H1 (cell line): Measurements from ENCODE around the gene LPP. TPM values are rescaled to one million over a fixed set of nuclear protein-coding genes. Genes with fewer than 3 reads are reported as not detected.

Source experiments
- CTCF ChIA-PET: fragments of 300-600 bp; sonication (Branson Sonifier 250); formaldehyde crosslinking; loops from one replicate; lab custom pipeline; 2021; ENCODE audit not compliant: partially characterized antibody; lab: Charles Lee
- POLR2A ChIA-PET: fragments of 300-600 bp; sonication (Branson Sonifier 250); formaldehyde crosslinking; loops from one replicate; lab custom pipeline; 2021; ENCODE audit warnings: inconsistent platforms; ENCODE audit not compliant: partially characterized antibody; lab: Charles Lee
- DNase-seq, 2 experiments: peaks; one replicate each; pipeline versions ENCODE4 v3.0.0 to v3.0.0-alpha.2; 2010 to 2022; ENCODE audit warnings: low spot score in 2 of 2, low read depth in 1 of 2, mixed read lengths in 1 of 2
- FAIRE-seq: peaks from 2 replicates; lab custom pipeline; 2011; peaks lifted over from hg19 to GRCh38; lab: Jason Lieb, UNC
- H2AFZ ChIP-seq: 2 replicates; pipeline ENCODE4 v1.8.1; 2012; ENCODE audit warnings: low read length, inconsistent platforms
- H2AK5ac ChIP-seq: 2 replicates; pipeline ENCODE4 v1.6.1; 2013; ENCODE audit warnings: low read depth, low read length
- H2BK120ac ChIP-seq: replicated peaks from 2 replicates; pipeline ENCODE3; 2013; ENCODE audit warnings: low read depth, low read length, inconsistent platforms
- H2BK12ac ChIP-seq: 2 replicates; pipeline ENCODE4 v1.6.1; 2013; ENCODE audit warnings: low read depth, low read length
- H2BK15ac ChIP-seq: 2 replicates; pipeline ENCODE4 v1.6.1; 2013; ENCODE audit warnings: low read length
- H2BK20ac ChIP-seq: 2 replicates; pipeline ENCODE4 v1.6.1; 2013; ENCODE audit warnings: low read length
- H2BK5ac ChIP-seq: 2 replicates; pipeline ENCODE4 v1.6.1; 2013; ENCODE audit warnings: low read depth, low read length
- H3K14ac ChIP-seq: 2 replicates; pipeline ENCODE4 v1.6.1; 2013; ENCODE audit warnings: inconsistent platforms; ENCODE audit not compliant: insufficient read length
- H3K18ac ChIP-seq: 2 replicates; pipeline ENCODE4 v1.6.1; 2013; ENCODE audit warnings: low read length; ENCODE audit errors: extremely low read depth
- H3K23ac ChIP-seq: 2 replicates; pipeline ENCODE4 v1.6.1; 2013; ENCODE audit warnings: inconsistent platforms; ENCODE audit not compliant: insufficient read length
- H3K23me2 ChIP-seq: 2 replicates; pipeline ENCODE4 v1.6.1; 2013; ENCODE audit warnings: low read depth, low read length
- H3K27ac ChIP-seq: 2 replicates; pipeline ENCODE4 v1.6.1; 2011; ENCODE audit warnings: low read depth, low read length, inconsistent platforms
- H3K27me3 ChIP-seq, 4 experiments: replicated peaks in 1 of 4; 1 replicate in 1 of 4; 2 replicates in 3 of 4; pipeline versions ENCODE4 v1.6.1 to v1.8.1; 2011 to 2013; ENCODE audit warnings: low read length in 3 of 4, mild to moderate bottlenecking in 3 of 4, inconsistent platforms in 2 of 4, mixed read lengths in 2 of 4, moderate library complexity in 1 of 4; ENCODE audit not compliant: control insufficient read depth in 3 of 4, insufficient read depth in 3 of 4; ENCODE audit errors: extremely low read depth in 1 of 4
- H3K36me3 ChIP-seq, 4 experiments: 2 replicates each; pipeline versions ENCODE4 v1.6.1 to v1.8.1; 2011 to 2013; ENCODE audit warnings: mild to moderate bottlenecking in 4 of 4, low read length in 3 of 4, moderate library complexity in 2 of 4, control low read depth in 1 of 4, inconsistent platforms in 1 of 4; ENCODE audit not compliant: insufficient read depth in 4 of 4, control insufficient read depth in 2 of 4
- H3K4ac ChIP-seq: replicated peaks from 2 replicates; pipeline ENCODE3; 2013; ENCODE audit warnings: low read length, low read depth, mixed read lengths, inconsistent platforms; ENCODE audit not compliant: insufficient read length
- H3K4me1 ChIP-seq, 4 experiments: replicated peaks in 1 of 4; 1 replicate in 1 of 4; 2 replicates in 3 of 4; pipeline versions ENCODE4 v1.6.1 to v1.8.1; 2011 to 2013; ENCODE audit warnings: low read length in 3 of 4, inconsistent platforms in 2 of 4, mixed read lengths in 1 of 4; ENCODE audit not compliant: insufficient read depth in 4 of 4, control insufficient read depth in 3 of 4
- H3K4me2 ChIP-seq, 2 experiments: 2 replicates each; pipeline versions ENCODE4 v1.6.1 to v1.8.1; 2011 to 2013; ENCODE audit warnings: low read depth in 2 of 2, low read length in 2 of 2, control low read depth in 1 of 2, inconsistent platforms in 1 of 2, mild to moderate bottlenecking in 1 of 2; ENCODE audit not compliant: insufficient read depth in 1 of 2
- H3K4me3 ChIP-seq, 4 experiments: fragments of 200-600, 300-600 bp in 1 of 4; sonication (generic), shearing (Covaris generic), sonication (Bioruptor Twin) in 1 of 4; 2 replicates each; pipeline versions ENCODE4 v1.5.1 to v1.8.1; 2011 to 2016; ENCODE audit warnings: low read length in 4 of 4, low read depth in 3 of 4, control low read depth in 2 of 4, inconsistent platforms in 2 of 4, mild to moderate bottlenecking in 2 of 4, mixed read lengths in 1 of 4, moderate library complexity in 1 of 4; ENCODE audit not compliant: insufficient read depth in 2 of 4; ENCODE audit errors: extremely low read depth in 1 of 4
- H3K56ac ChIP-seq: replicated peaks from 2 replicates; pipeline ENCODE3; 2013; ENCODE audit warnings: low read depth, mild to moderate bottlenecking, mixed read lengths, low read length, inconsistent platforms; ENCODE audit not compliant: insufficient read length
- H3K79me1 ChIP-seq: 2 replicates; pipeline ENCODE4 v1.6.1; 2013; ENCODE audit warnings: low read depth, low read length, control low read depth
- H3K79me2 ChIP-seq, 2 experiments: 2 replicates each; pipeline versions ENCODE4 v1.6.1 to v1.8.1; 2012 to 2013; ENCODE audit warnings: low read length in 2 of 2, mild to moderate bottlenecking in 2 of 2, inconsistent platforms in 1 of 2; ENCODE audit not compliant: insufficient read depth in 2 of 2, control insufficient read depth in 1 of 2
- H3K9ac ChIP-seq, 4 experiments: replicated peaks in 1 of 4; 1 replicate in 1 of 4; 2 replicates in 3 of 4; pipeline versions ENCODE4 v1.6.1 to v1.8.1; 2011 to 2013; ENCODE audit warnings: low read depth in 3 of 4, low read length in 3 of 4, control low read depth in 2 of 4, mild to moderate bottlenecking in 2 of 4, moderate library complexity in 2 of 4, inconsistent platforms in 1 of 4; ENCODE audit errors: extremely low read depth in 1 of 4
- H3K9me3 ChIP-seq, 2 experiments: 2 replicates each; pipeline versions ENCODE4 v1.6.1 to v1.8.1; 2012 to 2013; ENCODE audit warnings: mild to moderate bottlenecking in 2 of 2, moderate library complexity in 2 of 2, control low read depth in 1 of 2, inconsistent platforms in 1 of 2, low read depth in 1 of 2, low read length in 1 of 2, mixed read lengths in 1 of 2; ENCODE audit not compliant: insufficient read depth in 2 of 2
- H4K20me1 ChIP-seq, 2 experiments: replicated peaks in 1 of 2; 2 replicates each; pipeline versions ENCODE3 to v1.8.1; 2011 to 2013; ENCODE audit warnings: inconsistent platforms in 2 of 2, low read length in 2 of 2, mild to moderate bottlenecking in 1 of 2; ENCODE audit not compliant: insufficient read depth in 2 of 2, control insufficient read depth in 1 of 2
- H4K5ac ChIP-seq: 2 replicates; pipeline ENCODE4 v1.6.1; 2013; ENCODE audit warnings: low read length, low read depth, mixed read lengths, inconsistent platforms; ENCODE audit not compliant: insufficient read length
- H4K8ac ChIP-seq: 2 replicates; pipeline ENCODE4 v1.8.0; 2013; ENCODE audit warnings: mild to moderate bottlenecking, moderate library complexity, low read length, inconsistent platforms; ENCODE audit not compliant: insufficient read depth; ENCODE audit errors: extremely low read depth
- H4K91ac ChIP-seq: replicated peaks from 2 replicates; pipeline ENCODE3; 2013; ENCODE audit warnings: low read length, mixed read lengths, inconsistent platforms; ENCODE audit not compliant: insufficient read length
- CEBPB ChIP-seq: IDR thresholded peaks from 2 replicates; pipeline ENCODE4 v1.6.1; 2012; ENCODE audit warnings: low read depth, low read length
- KDM5A ChIP-seq: fragments of 200-600 bp; IDR thresholded peaks from 2 replicates; pipeline ENCODE4 v1.7.1; 2012; ENCODE audit warnings: mild to moderate bottlenecking, low read length, inconsistent platforms, mixed read lengths
- TEAD4 ChIP-seq: IDR thresholded peaks from 2 replicates; pipeline ENCODE4 v1.6.1; 2012; ENCODE audit warnings: low read depth, low read length, inconsistent platforms, mixed read lengths
- WGBS, 2 experiments: shearing (Covaris generic) in 1 of 2; methylation state at CpG; one replicate each; pipeline versions ENCODE4 v1.1.6 to v1.1.7; 2013 to 2015; ENCODE audit warnings: low lambda C conversion rate in 2 of 2, mixed read lengths in 2 of 2, inconsistent platforms in 1 of 2, low coverage in 1 of 2, missing lambda C conversion rate in 1 of 2; ENCODE audit not compliant: insufficient replicate concordance in 2 of 2, insufficient coverage in 1 of 2, insufficient read length in 1 of 2; ENCODE audit errors: extremely low coverage in 1 of 2, missing lambda C conversion rate in 1 of 2; 5-methylcytosine and 5-hydroxymethylcytosine counted together
- polyA plus RNA-seq, 7 experiments: library from polyadenylated mRNA; depleted of rRNA in 3 of 7; stranded (reverse) in 5 of 7; unstranded in 2 of 7; fragments of >200 nt in 5 of 7; fragments of 200-250 nt in 2 of 7; gene quantifications; 1 replicate in 5 of 7; 2 replicates in 1 of 7; 4 replicates in 1 of 7; pipeline versions ENCODE4 v1.2.1 to v1.2.3, GENCODE V29; 2011 to 2013; ENCODE audit warnings: missing spikeins in 2 of 7, mixed read lengths in 2 of 7
- total RNA-seq: library from RNA; stranded (reverse); fragmentation: NEBNext Ultra II Directional; extraction: Animal tissue kit (Norgen Biotek cat#: 25700); gene quantifications from 2 replicates; pipeline ENCODE4 v1.2.1, GENCODE V29; 2021

The LPP gene
- total and polyA plus RNA-seq, 2 of the 8 experiments (the other 6 are each of a cell fraction or from before 2014, with no cell fraction given) = 10.0 to 53.3 TPM

GRCh38 chr3:188832961-188833721, 679.2 kb downstream of the LPP start:
- Histone ChIP-seq H3K23me2 (no peaks in the 10 kb centered on the region), H4K91ac (no peak overlapping the region), H3K23ac (no peak overlapping the region), H2BK5ac (no peak overlapping the region), H4K20me1 (no peaks in the 10 kb centered on the region), H3K27me3 (no peaks in the 10 kb centered on the region), H3K9ac (no peak overlapping the region), H2BK12ac (no peak overlapping the region), H2BK120ac (no peak overlapping the region), H3K56ac (no peak overlapping the region), H3K36me3 (no peaks in the 10 kb centered on the region), H4K8ac (no peak overlapping the region), H3K14ac (no peak overlapping the region), H3K4ac (no peak overlapping the region), H3K9me3 (no peaks in the 10 kb centered on the region), H4K5ac (no peak overlapping the region), H3K27ac (no peak overlapping the region), H3K79me1 (no peaks in the 10 kb centered on the region), H3K18ac (no peak overlapping the region), H2BK15ac (no peak overlapping the region), H3K4me3 (no peak overlapping the region), H2BK20ac (no peak overlapping the region), H3K4me2 (no peak overlapping the region), H3K79me2 (no peaks in the 10 kb centered on the region), H2AK5ac (no peak overlapping the region), H3K4me1 (no peaks in the 10 kb centered on the region), H2AFZ (no peak overlapping the region)
- ChIA-PET POLR2A (no interaction called here), CTCF (interaction anchor here (0.6 to 6.6 kb wide), 7 partner anchors 16 to 209 kb away, joined by 3 to 65 read pairs (median 4); no protein-coding TSS in a partner anchor)
- 95% methylated on average over 5 of the region's 5 CpGs; no CpG with 5 or more reads in 1 of the 2 experiments for WGBS, 2 experiments
- FAIRE-seq (peak; percentile 42), DNase-seq (no peak)
- TF ChIP-seq CEBPB (peak; percentile 42; the same call in 1 of the 2 replicates), TEAD4 (peak; percentile 38; the same call in 1 of the 2 replicates), KDM5A (no peak)
